T-cell (primary cell): ENCODE results near the gene BEST2. TPM values are rescaled to one million over a fixed set of nuclear protein-coding genes. Genes with fewer than 3 reads are reported as not detected.

Experiments
- ATAC-seq, 4 experiments: fragments of 200-7000 bp in 3 of 4; fragments of 150-1000 bp in 1 of 4; cut with Tn5 transposase; replicated peaks in 1 of 4; 1 replicate in 3 of 4; 2 replicates in 1 of 4; pipeline ENCODE4 v1.10.0; 2021; ENCODE audit warnings: moderate library complexity in 3 of 4, mild to moderate bottlenecking in 2 of 4, moderate number of reproducible peaks in 1 of 4
- CTCF ChIA-PET, 2 donors: fragments of 300-600 bp; sonication (Branson Sonifier 250); formaldehyde crosslinking; loops; one replicate each; lab custom pipeline; 2022; ENCODE audit warnings: antibody characterized with exemption in 2 of 2; lab: Charles Lee
- POLR2A ChIA-PET, 2 donors: fragments of 300-600 bp; sonication (Branson Sonifier 250); formaldehyde crosslinking; loops; one replicate each; lab custom pipeline; 2022; ENCODE audit warnings: antibody characterized with exemption in 2 of 2; lab: Charles Lee
- DNase-seq, 35 experiments: peaks; one replicate each; pipeline versions ENCODE4 v3.0.0 to v3.0.0-alpha.2; 2013 to 2023
- H3K27ac ChIP-seq: one replicate; pipeline ENCODE4 v1.5.1; 2013; ENCODE audit warnings: low read length
- H3K27me3 ChIP-seq, 2 experiments: replicated peaks in 1 of 2; 1 replicate in 1 of 2; 2 replicates in 1 of 2; pipeline versions ENCODE4 v1.6.1 to v1.7.0; 2013; ENCODE audit warnings: low read length in 1 of 2, mixed read lengths in 1 of 2; ENCODE audit not compliant: control insufficient read depth in 2 of 2, insufficient read depth in 2 of 2; ENCODE audit errors: extremely low read depth in 1 of 2
- H3K36me3 ChIP-seq, 2 donors: 1 replicate in 1 of 2; 2 replicates in 1 of 2; pipeline versions ENCODE4 v1.6.1 to v1.7.0; 2013; ENCODE audit warnings: low read length in 1 of 2; ENCODE audit not compliant: control insufficient read depth in 2 of 2, insufficient read depth in 1 of 2; ENCODE audit errors: extremely low read depth in 1 of 2
- H3K4me1 ChIP-seq, 2 experiments: 1 replicate in 1 of 2; 2 replicates in 1 of 2; pipeline versions ENCODE4 v1.6.1 to v1.7.0; 2013; ENCODE audit warnings: low read length in 2 of 2, mixed read lengths in 1 of 2; ENCODE audit not compliant: insufficient read depth in 2 of 2, control insufficient read depth in 1 of 2; ENCODE audit errors: extremely low read depth in 1 of 2
- H3K4me3 ChIP-seq, 2 donors: 1 replicate in 1 of 2; 2 replicates in 1 of 2; pipeline versions ENCODE4 v1.5.1 to v1.7.0; 2013; ENCODE audit warnings: mild to moderate bottlenecking in 2 of 2, low read length in 1 of 2, moderate library complexity in 1 of 2; ENCODE audit not compliant: control insufficient read depth in 1 of 2; ENCODE audit errors: extremely low read depth in 1 of 2
- H3K9me3 ChIP-seq: 2 replicates; pipeline ENCODE4 v1.7.0; 2013
- H3K27ac Mint-ChIP-seq, 2 donors: one replicate each; pipeline ENCODE4 v1.8.0; 2020 to 2021; ENCODE audit warnings: mild to moderate bottlenecking in 2 of 2, mixed read lengths in 2 of 2
- H3K27me3 Mint-ChIP-seq, 2 donors: one replicate each; pipeline ENCODE4 v1.8.0; 2021 to 2022; ENCODE audit warnings: mixed read lengths in 2 of 2
- H3K36me3 Mint-ChIP-seq: one replicate; pipeline ENCODE4 v1.8.0; 2021; ENCODE audit warnings: mixed read lengths
- H3K4me1 Mint-ChIP-seq, 3 donors: one replicate each; pipeline ENCODE4 v1.8.0; 2020 to 2022; ENCODE audit warnings: mixed read lengths in 3 of 3, mild to moderate bottlenecking in 1 of 3
- H3K4me3 Mint-ChIP-seq, 3 donors: one replicate each; pipeline ENCODE4 v1.8.0; 2020 to 2022; ENCODE audit warnings: mild to moderate bottlenecking in 3 of 3, mixed read lengths in 3 of 3, moderate library complexity in 3 of 3
- H3K9me3 Mint-ChIP-seq, 3 donors: one replicate each; pipeline ENCODE4 v1.8.0; 2020 to 2022; ENCODE audit warnings: mixed read lengths in 3 of 3
- WGBS: methylation state at CpG from one replicate; pipeline ENCODE4 v1.1.5; 2013; ENCODE audit warnings: missing lambda C conversion rate; ENCODE audit not compliant: insufficient coverage; 5-methylcytosine and 5-hydroxymethylcytosine counted together
- total RNA-seq, 35 experiments: library from RNA in 6 of 35; stranded (reverse) in 6 of 35; fragments of 120-200 nt in 1 of 35; gene quantifications; one replicate each; pipeline versions ENCODE4 v1.2.1 to v1.2.4 and lab custom pipeline; 2013 to 2026

BEST2 gene
- total RNA-seq, 5 donors from 2014 or later (not counting 1 experiment from before 2014, with no cell fraction given): 0.16 TPM; not detected in 4

- Histone ChIP-seq H3K27me3 (peaks cover 0 to 32% of the 10 kb centered on the region in 2 experiments), H3K4me3 (no peak overlapping the region), H3K4me1 (peaks cover 0 to 9% of the 10 kb centered on the region in 2 experiments), H3K36me3 (peaks cover 0 to 7% of the 10 kb centered on the region in 2 donors), H3K9me3 (no peaks in the 10 kb centered on the region), H3K27ac (no peak overlapping the region)
- WGBS: no CpG with 5 or more reads among the region's 6 CpGs
- H3K27ac Mint-ChIP-seq: no peak overlapping the region
- POLR2A ChIA-PET: interaction anchor here in 1 of 2 donors (0.6 kb wide), 1 partner anchor 112 kb away, joined by 7 read pairs; no protein-coding TSS in a partner anchor
- no peaks in the 10 kb centered on the region for H3K9me3 Mint-ChIP-seq
- DNase-seq (no peak), ATAC-seq (no peak)
- peaks cover 8 to 16% of the 10 kb centered on the region in 2 donors for H3K27me3 Mint-ChIP-seq
- CTCF ChIA-PET: interaction anchor here (0.7 to 3.1 kb wide), 7 partner anchors 19 to 87 kb away, joined by 3 to 18 read pairs (median 5); partner anchors contain the start of gene GET3 (in 1 of the 2)
- H3K36me3 Mint-ChIP-seq: peaks cover under 1% of the 10 kb centered on the region
- peaks cover 0 to 11% (median 8%) of the 10 kb centered on the region in 3 donors for H3K4me1 Mint-ChIP-seq
- no peak overlapping the region for H3K4me3 Mint-ChIP-seq
These were observed 8.1 kb downstream of the BEST2 start for GRCh38 chr19:12759686-12760085.

DNA sequence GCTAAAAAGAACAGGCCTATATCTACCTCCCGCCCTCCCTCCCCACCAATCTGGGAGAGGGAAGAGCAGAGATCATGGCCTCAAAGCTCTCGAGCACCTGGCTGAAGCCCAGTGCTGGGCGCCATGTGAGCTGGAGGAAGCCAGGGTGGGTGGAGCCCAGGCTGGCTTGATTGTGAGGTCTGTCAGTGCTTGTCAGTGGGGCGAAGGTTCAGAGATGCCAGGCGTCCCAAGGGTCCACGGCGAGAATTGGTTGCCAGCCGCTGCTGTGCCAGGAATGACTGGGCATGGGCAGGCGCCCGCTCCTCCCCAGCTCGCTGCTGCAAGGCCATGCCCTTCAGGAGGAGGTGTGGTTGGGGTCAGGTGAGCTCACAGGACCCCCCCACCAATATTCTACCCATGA lies 11.5 kb downstream of the BEST2 start:
- WGBS: 100% methylated on average over 2 of the region's 11 CpGs
- peaks cover 0 to 4% of the 10 kb centered on the region in 2 donors for H3K27me3 Mint-ChIP-seq
- CTCF ChIA-PET: interaction anchor here in 1 of 2 donors (0.7 to 1.1 kb wide), 3 partner anchors 11 to 36 kb away, joined by 3 read pairs; no protein-coding TSS in a partner anchor
- H3K9me3 Mint-ChIP-seq: no peaks in the 10 kb centered on the region
- H3K27ac ChIP-seq: no peak overlapping the region
- ATAC-seq: no peak
- no peak for DNase-seq
- peaks cover 0 to 9% of the 10 kb centered on the region in 2 experiments for H3K27me3 ChIP-seq
- POLR2A ChIA-PET: no interaction called here
- peaks cover 0 to 11% of the 10 kb centered on the region in 2 experiments for H3K4me1 ChIP-seq
- H3K36me3 ChIP-seq: peaks cover 0 to 7% of the 10 kb centered on the region in 2 donors
- no peak overlapping the region for H3K27ac Mint-ChIP-seq
- H3K36me3 Mint-ChIP-seq: peaks cover 10% of the 10 kb centered on the region
- H3K4me3 Mint-ChIP-seq: no peak overlapping the region
- peaks cover 0 to 6% (median 4%) of the 10 kb centered on the region in 3 donors for H3K4me1 Mint-ChIP-seq
- H3K9me3 ChIP-seq: no peaks in the 10 kb centered on the region
- H3K4me3 ChIP-seq: no peak overlapping the region

GRCh38 chr19:12764698-12765097 lies 13.1 kb downstream of the BEST2 start:
- H3K27me3 ChIP-seq: peaks cover 0 to 8% of the 10 kb centered on the region in 2 experiments
- H3K27ac ChIP-seq: no peak overlapping the region
- H3K4me3 ChIP-seq: no peak overlapping the region
- ATAC-seq (no peak), DNase-seq (no peak)
- Mint-ChIP-seq H3K27ac (no peak overlapping the region), H3K36me3 (peaks cover 12% of the 10 kb centered on the region), H3K27me3 (no peaks in the 10 kb centered on the region), H3K9me3 (no peaks in the 10 kb centered on the region), H3K4me1 (peaks cover 5 to 6% (median 6%) of the 10 kb centered on the region in 3 donors), H3K4me3 (no peak overlapping the region)
- CTCF ChIA-PET: interaction anchor here (0.6 to 4.7 kb wide), 4 partner anchors 32 to 1776 kb away, joined by 3 to 48 read pairs (median 18); no protein-coding TSS in a partner anchor
- no peaks in the 10 kb centered on the region for H3K9me3 ChIP-seq
- 96% methylated on average over 16 of the region's 16 CpGs for WGBS
- POLR2A ChIA-PET: interaction anchor here in 1 of 2 donors (0.6 kb wide), 2 partner anchors 30 to 400 kb away, joined by 3 to 9 read pairs; no protein-coding TSS in a partner anchor
- H3K36me3 ChIP-seq: peaks cover 0 to 7% of the 10 kb centered on the region in 2 donors
- H3K4me1 ChIP-seq: peaks cover 0 to 16% of the 10 kb centered on the region in 2 experiments

GRCh38 chr19:12766051-12766521 lies 14.5 kb downstream of the BEST2 start:
- CTCF ChIA-PET: interaction anchor here (0.5 to 4.7 kb wide), 9 partner anchors 10 to 128 kb away, joined by 3 to 48 read pairs (median 6); partner anchors contain the start of gene JUNB (in 1 of the 2)
- H3K4me3 Mint-ChIP-seq: no peak overlapping the region
- peak; percentile 61 to 80 (median 74) for ATAC-seq

GRCh38 chr19:12767150-12767549 lies 15.6 kb downstream of the BEST2 start:
- H3K36me3 ChIP-seq: peaks cover 0 to 7% of the 10 kb centered on the region in 2 donors
- peaks cover 0 to 8% of the 10 kb centered on the region in 2 experiments for H3K27me3 ChIP-seq
- 95% methylated on average over 11 of the region's 11 CpGs for WGBS
- H3K4me1 ChIP-seq: peaks cover 0 to 21% of the 10 kb centered on the region in 2 experiments
- ChIA-PET CTCF (interaction anchor here (0.6 to 4.7 kb wide), 3 partner anchors 29 to 67 kb away, joined by 3 to 33 read pairs (median 3); partner anchors contain the start of gene RTBDN (in 1 of the 2)), POLR2A (interaction anchor here in 1 of 2 donors (0.6 kb wide), 2 partner anchors 439 to 1324 kb away, joined by 3 to 4 read pairs; no protein-coding TSS in a partner anchor)
- Mint-ChIP-seq H3K27ac (no peak overlapping the region), H3K27me3 (no peaks in the 10 kb centered on the region), H3K4me1 (peaks cover 3 to 6% (median 5%) of the 10 kb centered on the region in 3 donors), H3K4me3 (no peak overlapping the region), H3K9me3 (no peaks in the 10 kb centered on the region), H3K36me3 (peaks cover 12% of the 10 kb centered on the region)
- H3K4me3 ChIP-seq: no peak overlapping the region
- no peak for DNase-seq
- H3K27ac ChIP-seq: no peak overlapping the region
- H3K9me3 ChIP-seq: no peaks in the 10 kb centered on the region
- no peak for ATAC-seq

More at GRCh38 chr19:12766051-12766521, 14.5 kb downstream of the BEST2 start:
- 7% methylated on average over 30 of the region's 30 CpGs for WGBS
- H3K27me3 Mint-ChIP-seq: no peaks in the 10 kb centered on the region
- Histone ChIP-seq H3K36me3 (peaks cover 0 to 7% of the 10 kb centered on the region in 2 donors), H3K4me1 (peaks cover 0 to 20% of the 10 kb centered on the region in 2 experiments), H3K4me3 (no peak overlapping the region), H3K9me3 (no peaks in the 10 kb centered on the region), H3K27me3 (peaks cover 0 to 8% of the 10 kb centered on the region in 2 experiments), H3K27ac (no peak overlapping the region)
- POLR2A ChIA-PET: interaction anchor here (0.6 to 1.0 kb wide), 2 partner anchors 30 to 55 kb away, joined by 3 read pairs; no protein-coding TSS in a partner anchor
- H3K4me1 Mint-ChIP-seq: peaks cover 3 to 6% (median 5%) of the 10 kb centered on the region in 3 donors
- H3K9me3 Mint-ChIP-seq: no peaks in the 10 kb centered on the region
- DNase-seq: peak in 32 of 35 experiments; percentile 48 to 89 (median 76)
- peaks cover 12% of the 10 kb centered on the region for H3K36me3 Mint-ChIP-seq
- no peak overlapping the region for H3K27ac Mint-ChIP-seq

GRCh38 chr19:12767666-12768065 lies 16.1 kb downstream of the BEST2 start:
- Histone ChIP-seq H3K27ac (no peak overlapping the region), H3K4me1 (peaks cover 0 to 21% of the 10 kb centered on the region in 2 experiments), H3K36me3 (peaks cover 0 to 7% of the 10 kb centered on the region in 2 donors), H3K4me3 (no peak overlapping the region), H3K27me3 (peaks cover 0 to 8% of the 10 kb centered on the region in 2 experiments), H3K9me3 (no peaks in the 10 kb centered on the region)
- Mint-ChIP-seq H3K4me3 (no peak overlapping the region), H3K9me3 (no peaks in the 10 kb centered on the region), H3K36me3 (peaks cover 12% of the 10 kb centered on the region), H3K27me3 (no peaks in the 10 kb centered on the region), H3K27ac (no peak overlapping the region), H3K4me1 (peaks cover 3 to 6% (median 5%) of the 10 kb centered on the region in 3 donors)
- WGBS: 97% methylated on average over 12 of the region's 15 CpGs
- DNase-seq: no peak
- ATAC-seq: no peak
- CTCF ChIA-PET: interaction anchor here (0.6 to 4.7 kb wide), 3 partner anchors 28 to 67 kb away, joined by 3 to 33 read pairs (median 3); partner anchors contain the start of gene RTBDN (in 1 of the 2)
- POLR2A ChIA-PET: no interaction called here
